Endothelial cell of umbilical vein (primary cell): ENCODE results near the gene BHLHE23. TPM values are rescaled to one million over a fixed set of nuclear protein-coding genes. Genes with fewer than 3 reads are reported as not detected.

Source experiments
- BruUV-seq: library from RNA; stranded (reverse); fragments of 400-500 nt; replicated peaks from 2 replicates; lab custom pipeline; 2021; lab: Mats Ljungman, UMichigan
- CTCF ChIA-PET: fragments of 300-600, 350-600 bp; sonication (Branson Sonifier 250); formaldehyde crosslinking; loops from one replicate; lab custom pipeline; 2021; ENCODE audit warnings: antibody characterized with exemption, inconsistent platforms; lab: Charles Lee
- POLR2A ChIA-PET: fragments of 300-600, 350-600 bp; sonication (Branson Sonifier 250); formaldehyde crosslinking; loops from one replicate; lab custom pipeline; 2021; ENCODE audit warnings: antibody characterized with exemption, inconsistent platforms; lab: Charles Lee
- DNase-seq: peaks from one replicate; pipeline ENCODE4 v3.0.0-alpha.2; 2011; ENCODE audit warnings: low read depth, low spot score
- FAIRE-seq: peaks from 2 replicates; lab custom pipeline; 2011; peaks lifted over from hg19 to GRCh38; lab: Jason Lieb, UNC
- H2AFZ ChIP-seq: 2 replicates; pipeline ENCODE4 v1.6.0; 2012; ENCODE audit warnings: low read depth, low read length, control low read depth, inconsistent platforms
- H3K27ac ChIP-seq: 2 replicates; pipeline ENCODE4 v1.5.1; 2011; ENCODE audit warnings: low read depth, mild to moderate bottlenecking, control low read depth, low read length, moderate library complexity; ENCODE audit not compliant: insufficient read depth
- H3K27me3 ChIP-seq, 2 experiments: 2 replicates each; pipeline versions ENCODE4 v1.6.0 to v1.6.1; 2011; ENCODE audit warnings: low read length in 2 of 2, mixed read lengths in 1 of 2; ENCODE audit not compliant: control insufficient read depth in 2 of 2, insufficient read depth in 2 of 2
- H3K36me3 ChIP-seq, 2 experiments: 2 replicates in 1 of 2; 3 replicates in 1 of 2; pipeline ENCODE4 v1.5.1; 2011; ENCODE audit warnings: low read length in 2 of 2, mild to moderate bottlenecking in 1 of 2, moderate library complexity in 1 of 2; ENCODE audit not compliant: control insufficient read depth in 2 of 2, insufficient read depth in 2 of 2; ENCODE audit errors: extremely low read depth in 1 of 2
- H3K4me1 ChIP-seq: 3 replicates; pipeline ENCODE4 v1.5.1; 2011; ENCODE audit warnings: mild to moderate bottlenecking, low read length; ENCODE audit not compliant: control insufficient read depth, insufficient read depth; ENCODE audit errors: extremely low read depth
- H3K4me2 ChIP-seq: 2 replicates; pipeline ENCODE4 v1.6.1; 2011; ENCODE audit warnings: low read length, control low read depth, mixed read lengths; ENCODE audit not compliant: insufficient read depth
- H3K4me3 ChIP-seq, 3 experiments: fragments of 200-600 bp in 1 of 3; sonication (generic), shearing (Covaris generic) in 1 of 3; replicated peaks in 1 of 3; 2 replicates each; pipeline ENCODE4 v1.5.1; 2011 to 2016; ENCODE audit warnings: control low read depth in 3 of 3, low read length in 3 of 3, mild to moderate bottlenecking in 2 of 3, inconsistent platforms in 1 of 3, low read depth in 1 of 3, moderate library complexity in 1 of 3; ENCODE audit not compliant: insufficient read depth in 1 of 3
- H3K79me2 ChIP-seq: 2 replicates; pipeline ENCODE4 v1.6.0; 2012; ENCODE audit warnings: low read length, inconsistent platforms; ENCODE audit not compliant: control insufficient read depth, insufficient read depth
- H3K9ac ChIP-seq: replicated peaks from 2 replicates; pipeline ENCODE3; 2011; ENCODE audit warnings: low read length, control low read depth; ENCODE audit not compliant: insufficient read depth; ENCODE audit errors: extremely low read depth
- H3K9me1 ChIP-seq: replicated peaks from 3 replicates; pipeline ENCODE4 v1.6.0; 2011; ENCODE audit warnings: mild to moderate bottlenecking, low read length; ENCODE audit not compliant: control insufficient read depth, insufficient read depth; ENCODE audit errors: extremely low read depth
- H3K9me3 ChIP-seq: replicated peaks from 2 replicates; pipeline ENCODE4 v1.5.1; 2012; ENCODE audit warnings: low read length, inconsistent platforms; ENCODE audit not compliant: control insufficient read depth, insufficient read depth
- H4K20me1 ChIP-seq: replicated peaks from 2 replicates; pipeline ENCODE3; 2011; ENCODE audit warnings: mild to moderate bottlenecking, low read length; ENCODE audit not compliant: control insufficient read depth, insufficient read depth; ENCODE audit errors: extremely low read depth
- CTCF ChIP-seq, 2 donors: IDR thresholded peaks; 1 replicate in 1 of 2; 2 replicates in 1 of 2; pipeline ENCODE4 v1.5.1; 2011; ENCODE audit warnings: low read length in 2 of 2, mild to moderate bottlenecking in 2 of 2, moderate library complexity in 2 of 2, control low read depth in 1 of 2, inconsistent platforms in 1 of 2, low read depth in 1 of 2; ENCODE audit not compliant: insufficient read depth in 1 of 2; ENCODE audit errors: extremely low read depth in 1 of 2
- EZH2 ChIP-seq: IDR thresholded peaks from 2 replicates; pipeline ENCODE4 v1.6.1; 2012; ENCODE audit warnings: borderline replicate concordance, low read depth, mild to moderate bottlenecking, moderate library complexity, low read length, inconsistent platforms; ENCODE audit not compliant: severe bottlenecking
- FOS ChIP-seq: IDR thresholded peaks from 2 replicates; pipeline ENCODE4 v1.6.1; 2011; ENCODE audit warnings: mild to moderate bottlenecking, low read length, moderate library complexity, borderline replicate concordance; ENCODE audit not compliant: insufficient read depth
- GATA2 ChIP-seq: IDR thresholded peaks from 2 replicates; pipeline ENCODE4 v1.7.0; 2011; ENCODE audit warnings: low read depth, mild to moderate bottlenecking, moderate library complexity, mixed read lengths, low read length; ENCODE audit not compliant: insufficient read length, insufficient read depth
- JUN ChIP-seq: IDR thresholded peaks from 2 replicates; pipeline ENCODE4 v1.6.1; 2011; ENCODE audit warnings: borderline replicate concordance, low read depth; ENCODE audit not compliant: insufficient read length, insufficient read depth
- MAX ChIP-seq: IDR thresholded peaks from 2 replicates; pipeline ENCODE4 v1.6.1; 2011; ENCODE audit not compliant: insufficient read depth, insufficient read length
- MYC ChIP-seq: IDR thresholded peaks from one replicate; pipeline ENCODE4 v1.6.1; 2011; ENCODE audit warnings: mild to moderate bottlenecking, low read depth, low read length
- POLR2A ChIP-seq: IDR thresholded peaks from 2 replicates; pipeline ENCODE4 v1.6.1; 2012; ENCODE audit warnings: low read depth, mild to moderate bottlenecking, control low read depth, low read length
- POLR2AphosphoS5 ChIP-seq: IDR thresholded peaks from 2 replicates; pipeline ENCODE4 v1.6.1; 2012; ENCODE audit warnings: low read depth, mild to moderate bottlenecking, control low read depth, low read length, moderate library complexity; ENCODE audit not compliant: insufficient read depth
- dilution Hi-C: fragments of 300-500 bp; cut with MboI; formaldehyde crosslinking; loops from one replicate; pipeline ENCODE4 v1.15.0; 2019; ENCODE audit warnings: low sequenced_read_pairs; ENCODE audit not compliant: extremely low pct_ligation_motif_present
- intact Hi-C: fragments of 100-400 bp; cut with micrococcal nuclease; formaldehyde crosslinking; loops from one replicate; pipeline ENCODE4 v1.10.0; 2022
- polyA plus RNA-seq, 4 experiments: library from polyadenylated mRNA; depleted of rRNA in 3 of 4; stranded (reverse) in 3 of 4; unstranded in 1 of 4; fragments of >200 nt; gene quantifications; 2 replicates each; pipeline versions ENCODE4 v1.2.1 to v1.2.3, GENCODE V29; 2011 to 2012; ENCODE audit warnings: missing spikeins in 1 of 4
- total RNA-seq: library from RNA; stranded (reverse); gene quantifications from 2 replicates; pipeline ENCODE4 v1.2.3, GENCODE V29; 2021

Gene BHLHE23
- total and polyA plus RNA-seq, 2 donors (not counting 3 experiments of a cell fraction or from before 2014, with no cell fraction given): not detected

- ChIA-PET POLR2A (no interaction called here), CTCF (no interaction called here)
- H3K79me2 ChIP-seq: no peaks in the 10 kb centered on the region
- no peak overlapping the region for H3K4me3 ChIP-seq
- dilution Hi-C loops: no loop called here
- no peaks in the 10 kb centered on the region for H4K20me1 ChIP-seq
- H2AFZ ChIP-seq: no peak overlapping the region
- H3K4me2 ChIP-seq: no peak overlapping the region
- no peaks in the 10 kb centered on the region for H3K4me1 ChIP-seq
- no peak for TF ChIP-seq CTCF (IDR thresholded peaks at IDR 0.05; ENCODE audit: extremely low read depth in 1 of 2, insufficient read depth in 1 of 2, low read depth in 1 of 2, low read length in 2 of 2)
- no peak for TF ChIP-seq JUN
- no peak for TF ChIP-seq POLR2A
- TF ChIP-seq MYC: no peak
- intact Hi-C loops: no loop called here
- FAIRE-seq (no peak), DNase-seq (no peak)
- H3K27ac ChIP-seq: no peak overlapping the region
- no peaks in the 10 kb centered on the region for H3K9me1 ChIP-seq
- H3K9ac ChIP-seq: no peak overlapping the region
- no peaks in the 10 kb centered on the region for H3K9me3 ChIP-seq
- H3K27me3 ChIP-seq: peaks cover 36 to 40% of the 10 kb centered on the region in 2 experiments
- BruUV-seq: no TSS peak
- H3K36me3 ChIP-seq: no peaks in the 10 kb centered on the region
These were observed 6.7 kb downstream of the BHLHE23 start for GRCh38 chr20:63000036-63000435.

GRCh38 chr20:62999580-62999979, 7.2 kb downstream of the BHLHE23 start:
- H3K9me1 ChIP-seq: no peaks in the 10 kb centered on the region
- no TSS peak for BruUV-seq
- H3K4me3 ChIP-seq: no peak overlapping the region
- no peak overlapping the region for H2AFZ ChIP-seq
- no peak for FAIRE-seq
- H3K27me3 ChIP-seq: peaks cover 32 to 36% of the 10 kb centered on the region in 2 experiments
- no peak overlapping the region for H3K9ac ChIP-seq
- no peak for TF ChIP-seq MAX
- TF ChIP-seq JUN: no peak
- no peak for TF ChIP-seq FOS
- no peak for TF ChIP-seq POLR2A
- no peak for TF ChIP-seq POLR2AphosphoS5
- TF ChIP-seq MYC: no peak
- TF ChIP-seq EZH2: no peak
- TF ChIP-seq GATA2: no peak
- TF ChIP-seq CTCF (IDR thresholded peaks at IDR 0.05; ENCODE audit: extremely low read depth in 1 of 2, insufficient read depth in 1 of 2, low read depth in 1 of 2, low read length in 2 of 2): no peak
- POLR2A ChIA-PET: no interaction called here
- H3K9me3 ChIP-seq: no peaks in the 10 kb centered on the region
- CTCF ChIA-PET: interaction anchor here (1.2 kb wide), 1 partner anchor 9 kb away, joined by 4 read pairs; no protein-coding TSS in a partner anchor
- no peaks in the 10 kb centered on the region for H3K36me3 ChIP-seq
- no peaks in the 10 kb centered on the region for H3K79me2 ChIP-seq
- no peaks in the 10 kb centered on the region for H4K20me1 ChIP-seq
- no peak for DNase-seq
- no peaks in the 10 kb centered on the region for H3K4me1 ChIP-seq
- intact Hi-C loops (no loop called here), dilution Hi-C loops (no loop called here)
- no peak overlapping the region for H3K4me2 ChIP-seq
- no peak overlapping the region for H3K27ac ChIP-seq
